ENCODE measurements around the gene POLD1.
"Not testable (repeated sequence)": the region's sequence is repeated elsewhere in the genome, so short reads cannot be mapped to it uniquely, and the experiment has no call there.

POLD1 gene

GRCh38 chr19:50384685-50385535, 763 bp downstream of the POLD1 start:
- DNase-seq, result no peak

DNA sequence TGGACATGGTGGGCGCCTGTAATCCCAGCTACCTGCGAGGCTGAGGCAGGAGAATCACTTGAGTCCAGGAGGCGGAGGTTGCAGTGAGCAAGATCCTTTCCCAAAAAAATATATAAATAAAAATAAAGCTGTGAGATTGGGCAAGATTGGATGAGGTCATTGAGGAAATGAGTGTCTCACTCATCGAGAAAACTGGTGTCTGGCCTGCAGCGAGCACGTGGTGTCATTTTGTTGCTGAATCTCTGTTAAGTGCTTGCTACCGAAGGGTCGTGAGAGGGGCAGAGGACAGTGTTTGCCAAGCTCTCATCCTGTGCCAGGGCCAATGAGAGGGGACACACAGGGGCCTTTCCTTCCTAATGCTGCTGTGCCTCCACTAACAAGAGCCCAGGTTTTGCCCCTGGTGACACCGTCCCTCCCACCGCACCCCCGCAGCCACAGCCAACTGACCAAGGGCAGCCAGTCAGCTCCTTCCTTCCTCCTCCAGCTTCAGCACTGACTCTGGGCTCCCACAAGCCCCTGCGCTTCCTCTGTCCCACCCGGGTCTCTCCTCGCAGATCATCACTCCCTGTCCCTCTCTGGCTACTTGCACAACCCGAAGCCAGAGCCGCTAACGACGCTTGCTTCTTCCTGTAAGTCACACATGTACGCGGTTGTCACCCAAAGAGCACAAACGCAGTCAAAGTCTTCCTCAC, 3.2 kb downstream of the POLD1 start:
- in situ Hi-C loops (cut with HindIII; ENCODE audit: low pct_ligation_motif_present, low pct_unique_long_range_greater_than_20kb, low sequenced_read_pairs), result no loop called here
- DNase-seq, result no peak

More at GRCh38 chr19:50384685-50385535, 763 bp downstream of the POLD1 start:
- in situ Hi-C loops (cut with HindIII; ENCODE audit: low pct_ligation_motif_present, low pct_unique_long_range_greater_than_20kb, low sequenced_read_pairs), result no loop called here

GRCh38 chr19:50387868-50388245, 3.7 kb downstream of the POLD1 start:
- DNase-seq, result no peak
- in situ Hi-C loops (cut with HindIII; ENCODE audit: low pct_ligation_motif_present, low pct_unique_long_range_greater_than_20kb, low sequenced_read_pairs), result no loop called here

DNA sequence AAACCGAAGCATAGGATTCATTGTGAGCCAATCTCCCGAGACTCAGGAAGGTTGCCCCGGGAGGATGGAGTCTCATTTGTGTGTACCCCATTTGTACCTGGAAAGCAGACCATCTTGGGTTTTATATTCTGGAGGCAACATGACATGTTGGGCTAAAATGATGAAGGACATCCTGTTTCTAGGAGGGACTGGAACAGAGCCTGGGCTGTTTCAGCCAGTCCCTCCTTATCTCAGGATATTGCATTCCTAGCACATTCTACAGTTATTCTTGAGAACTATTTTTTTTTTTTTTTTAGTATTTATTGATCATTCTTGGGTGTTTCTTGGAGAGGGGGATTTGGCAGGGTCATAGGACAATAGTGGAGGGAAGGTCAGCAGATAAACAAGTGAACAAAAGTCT, 6.1 kb downstream of the POLD1 start:
- in situ Hi-C loops (cut with HindIII; ENCODE audit: low pct_ligation_motif_present, low pct_unique_long_range_greater_than_20kb, low sequenced_read_pairs); DNase-seq: not testable (repeated sequence)

GRCh38 chr19:50390952-50391351, 6.8 kb downstream of the POLD1 start:
- in situ Hi-C loops (cut with HindIII; ENCODE audit: low pct_ligation_motif_present, low pct_unique_long_range_greater_than_20kb, low sequenced_read_pairs); DNase-seq: not testable (repeated sequence)

DNA sequence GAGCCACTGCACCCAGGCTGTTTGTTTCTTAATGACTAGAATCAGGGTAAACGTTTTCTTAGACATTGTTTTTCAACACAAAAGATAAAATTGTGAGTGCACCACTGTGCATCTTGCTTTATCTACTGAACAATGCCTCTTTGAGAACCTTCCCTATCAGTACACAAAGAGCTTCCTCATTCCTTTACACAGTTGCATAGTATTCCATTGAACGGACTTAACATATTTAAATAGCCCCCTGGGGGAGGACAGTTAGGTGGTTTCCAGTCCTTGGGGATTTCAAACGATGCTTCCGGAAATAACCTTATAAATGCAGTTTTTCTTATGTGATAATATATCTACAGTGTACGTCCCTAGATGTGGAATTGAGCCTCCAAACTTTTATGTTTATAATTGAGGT, 8.6 kb downstream of the POLD1 start:
- DNase-seq, result no peak
- in situ Hi-C loops (cut with HindIII; ENCODE audit: low pct_ligation_motif_present, low pct_unique_long_range_greater_than_20kb, low sequenced_read_pairs), result no loop called here

GRCh38 chr19:50393589-50393988, 9.4 kb downstream of the POLD1 start:
- in situ Hi-C loops (cut with HindIII; ENCODE audit: low pct_ligation_motif_present, low pct_unique_long_range_greater_than_20kb, low sequenced_read_pairs), result no loop called here
- no peak for DNase-seq

DNA sequence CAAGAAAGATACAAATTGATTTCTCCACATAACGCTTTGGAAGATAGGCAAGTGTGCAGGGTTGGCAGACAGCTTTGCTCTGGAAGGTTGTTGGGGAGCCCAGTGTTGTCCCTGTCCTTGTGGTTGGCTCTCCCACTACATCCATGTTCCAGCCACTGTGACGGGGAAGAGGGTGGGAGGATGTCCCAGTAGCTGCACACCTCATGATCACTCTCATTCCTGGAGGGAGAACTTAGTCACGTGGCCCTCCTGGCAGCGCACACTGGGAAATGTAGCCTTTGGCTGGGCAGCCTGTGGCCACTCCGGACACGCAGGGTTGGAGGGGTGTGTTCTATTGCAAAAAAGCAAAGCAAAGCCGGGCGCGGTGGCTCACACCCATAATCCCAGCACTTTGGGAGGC, 9.9 kb downstream of the POLD1 start:
- in situ Hi-C loops (cut with HindIII; ENCODE audit: low pct_ligation_motif_present, low pct_unique_long_range_greater_than_20kb, low sequenced_read_pairs), result no loop called here
- no peak for DNase-seq

- DNase-seq, result no peak
- in situ Hi-C loops (cut with HindIII; ENCODE audit: low pct_ligation_motif_present, low pct_unique_long_range_greater_than_20kb, low sequenced_read_pairs), result no loop called here
These were observed 14.7 kb downstream of the POLD1 start for GRCh38 chr19:50398675-50399367.

DNA sequence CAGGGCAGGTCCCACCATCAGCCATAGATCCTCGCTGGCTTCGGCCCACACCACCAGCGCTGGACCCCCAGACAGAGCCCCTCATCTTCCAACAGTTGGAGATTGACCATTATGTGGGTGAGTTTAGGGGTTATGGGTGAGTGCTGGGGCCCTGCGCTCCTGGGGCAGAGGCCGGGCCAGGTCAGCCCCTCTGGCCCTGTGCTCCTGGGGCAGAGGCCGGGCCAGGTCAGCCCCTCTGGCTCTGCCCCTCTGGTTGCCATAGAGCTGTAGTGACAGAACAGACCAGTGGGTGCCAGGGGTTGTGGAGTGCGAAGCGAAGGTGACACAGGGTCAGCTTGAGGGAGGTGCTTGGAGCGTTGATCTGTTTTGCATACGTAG, 15.2 kb downstream of the POLD1 start:
- in situ Hi-C loops (cut with HindIII; ENCODE audit: low pct_ligation_motif_present, low pct_unique_long_range_greater_than_20kb, low sequenced_read_pairs), result no loop called here
- no peak for DNase-seq

DNA sequence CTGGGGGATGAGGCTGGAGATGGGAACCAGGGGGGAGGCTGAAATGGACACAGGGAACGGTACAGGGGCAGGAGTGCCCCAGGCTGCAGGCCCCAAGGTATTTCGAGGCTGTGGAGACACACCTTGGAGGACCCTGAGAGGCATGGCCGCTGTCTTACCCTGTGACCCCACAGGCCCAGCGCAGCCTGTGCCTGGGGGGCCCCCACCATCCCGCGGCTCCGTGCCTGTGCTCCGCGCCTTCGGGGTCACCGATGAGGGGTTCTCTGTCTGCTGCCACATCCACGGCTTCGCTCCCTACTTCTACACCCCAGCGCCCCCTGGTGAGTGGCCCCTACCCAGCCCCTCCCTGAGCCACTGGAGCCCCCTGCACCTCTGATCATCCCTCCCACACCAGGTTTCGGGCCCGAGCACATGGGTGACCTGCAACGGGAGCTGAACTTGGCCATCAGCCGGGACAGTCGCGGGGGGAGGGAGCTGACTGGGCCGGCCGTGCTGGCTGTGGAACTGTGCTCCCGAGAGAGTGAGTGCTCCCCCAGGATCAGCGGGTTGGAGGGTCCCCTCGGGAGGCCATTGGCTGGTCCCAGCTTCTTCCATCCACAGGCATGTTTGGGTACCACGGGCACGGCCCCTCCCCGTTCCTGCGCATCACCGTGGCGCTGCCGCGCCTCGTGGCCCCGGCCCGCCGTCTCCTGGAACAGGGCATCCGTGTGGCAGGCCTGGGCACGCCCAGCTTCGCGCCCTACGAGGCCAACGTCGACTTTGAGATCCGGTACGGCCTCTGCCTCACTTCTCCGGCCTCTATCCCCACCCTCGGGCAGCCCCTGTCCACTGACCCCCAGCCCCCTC, 17.7 kb downstream of the POLD1 start:
- DNase-seq, result no peak
- in situ Hi-C loops (cut with HindIII; ENCODE audit: low pct_ligation_motif_present, low pct_unique_long_range_greater_than_20kb, low sequenced_read_pairs), result no loop called here

DNA sequence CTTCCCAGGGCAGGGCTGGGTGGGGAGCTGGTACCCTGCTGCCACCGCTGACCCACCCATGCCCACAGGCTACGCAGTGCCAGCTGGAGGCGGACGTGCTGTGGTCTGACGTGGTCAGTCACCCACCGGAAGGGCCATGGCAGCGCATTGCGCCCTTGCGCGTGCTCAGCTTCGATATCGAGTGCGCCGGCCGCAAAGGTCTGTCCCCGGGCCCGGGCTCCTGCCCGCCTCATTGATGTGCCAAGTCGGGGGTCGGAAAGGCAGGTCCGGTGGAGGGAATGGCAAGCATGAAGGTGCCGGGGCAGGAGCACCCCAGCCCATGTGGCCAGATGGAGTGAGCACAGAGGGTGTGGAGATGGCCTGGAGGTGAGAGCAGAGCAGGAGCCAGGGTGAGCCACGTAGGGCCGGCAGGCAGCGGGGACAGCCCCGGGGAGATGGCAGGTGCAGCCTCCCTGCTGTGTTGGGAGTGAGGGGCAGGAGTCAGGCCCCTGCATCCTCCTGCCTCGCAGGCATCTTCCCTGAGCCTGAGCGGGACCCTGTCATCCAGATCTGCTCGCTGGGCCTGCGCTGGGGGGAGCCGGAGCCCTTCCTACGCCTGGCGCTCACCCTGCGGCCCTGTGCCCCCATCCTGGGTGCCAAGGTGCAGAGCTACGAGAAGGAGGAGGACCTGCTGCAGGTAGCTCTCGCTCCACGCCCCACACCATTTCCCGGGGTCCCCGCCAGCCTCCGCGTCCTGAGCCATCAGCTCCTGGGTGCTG, 18.6 kb downstream of the POLD1 start:
- in situ Hi-C loops (cut with HindIII; ENCODE audit: low pct_ligation_motif_present, low pct_unique_long_range_greater_than_20kb, low sequenced_read_pairs), result no loop called here
- no peak for DNase-seq

GRCh38 chr19:50406156-50406820, 22.1 kb downstream of the POLD1 start:
- in situ Hi-C loops (cut with HindIII; ENCODE audit: low pct_ligation_motif_present, low pct_unique_long_range_greater_than_20kb, low sequenced_read_pairs), result no loop called here
- DNase-seq, result no peak

DNA sequence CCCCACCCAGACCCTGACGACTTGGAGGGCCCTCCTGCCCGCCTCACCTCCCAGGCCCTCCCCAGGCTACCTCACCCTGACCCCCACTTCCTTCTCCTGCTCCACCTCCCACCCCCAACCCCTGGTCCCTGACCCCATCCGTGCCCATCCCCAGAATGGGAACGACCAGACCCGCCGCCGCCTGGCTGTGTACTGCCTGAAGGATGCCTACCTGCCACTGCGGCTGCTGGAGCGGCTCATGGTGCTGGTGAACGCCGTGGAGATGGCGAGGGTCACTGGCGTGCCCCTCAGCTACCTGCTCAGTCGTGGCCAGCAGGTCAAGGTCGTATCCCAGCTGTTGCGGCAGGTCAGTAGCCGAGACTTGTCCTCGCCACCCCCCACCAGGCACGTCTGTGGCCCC, 22.7 kb downstream of the POLD1 start:
- in situ Hi-C loops (cut with HindIII; ENCODE audit: low pct_ligation_motif_present, low pct_unique_long_range_greater_than_20kb, low sequenced_read_pairs), result no loop called here

GRCh38 chr19:50409347-50409746, 25.2 kb downstream of the POLD1 start:
- DNase-seq, result no peak
- in situ Hi-C loops (cut with HindIII; ENCODE audit: low pct_ligation_motif_present, low pct_unique_long_range_greater_than_20kb, low sequenced_read_pairs), result no loop called here

More for the DNA sequence above, 22.7 kb downstream of the POLD1 start:
- DNase-seq, result no peak

DNA sequence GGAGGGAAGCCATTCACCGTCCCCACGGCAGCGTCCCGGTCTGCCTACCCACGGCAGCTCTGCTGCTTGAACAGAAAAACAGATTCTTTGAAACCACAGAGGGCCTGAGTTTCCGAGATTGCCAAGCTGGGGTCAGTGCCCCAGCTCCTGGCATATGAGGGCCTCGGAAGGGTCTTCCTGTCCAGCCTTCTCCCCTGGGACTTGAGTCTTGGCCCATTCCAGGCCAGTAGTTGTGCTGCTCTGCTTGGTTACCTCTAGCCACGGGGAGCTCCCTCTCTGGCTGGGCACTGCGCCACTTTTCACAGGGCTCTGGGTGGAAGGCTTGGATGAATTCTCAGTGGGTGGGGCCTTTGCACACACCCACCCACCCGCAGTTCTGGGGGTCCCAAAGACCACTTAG, 26.0 kb downstream of the POLD1 start:
- DNase-seq, result no peak
- in situ Hi-C loops (cut with HindIII; ENCODE audit: low pct_ligation_motif_present, low pct_unique_long_range_greater_than_20kb, low sequenced_read_pairs), result no loop called here

DNA sequence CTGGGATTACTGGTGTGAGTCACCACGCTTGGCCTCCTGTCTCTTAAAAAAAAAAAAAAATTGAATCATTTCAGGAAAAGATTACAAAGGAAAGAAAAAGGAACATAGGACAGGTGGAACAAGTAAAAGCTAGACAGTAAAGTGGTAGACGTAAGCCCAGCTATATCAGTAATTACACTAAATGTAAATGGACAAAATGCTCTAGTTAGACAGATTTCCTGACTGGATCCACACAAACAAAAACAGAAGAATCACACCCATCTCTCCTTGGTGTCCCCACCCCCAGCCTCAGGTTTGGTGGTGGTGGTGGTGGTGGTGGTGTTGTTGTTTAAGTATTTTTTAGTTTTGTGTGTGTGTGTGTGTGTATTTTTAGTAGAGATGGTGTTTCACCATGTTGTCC, 28.3 kb downstream of the POLD1 start:
- no peak for DNase-seq
- in situ Hi-C loops (cut with HindIII; ENCODE audit: low pct_ligation_motif_present, low pct_unique_long_range_greater_than_20kb, low sequenced_read_pairs), result no loop called here
